ENCODE results near the gene CHST15.

CHST15 gene

DNA sequence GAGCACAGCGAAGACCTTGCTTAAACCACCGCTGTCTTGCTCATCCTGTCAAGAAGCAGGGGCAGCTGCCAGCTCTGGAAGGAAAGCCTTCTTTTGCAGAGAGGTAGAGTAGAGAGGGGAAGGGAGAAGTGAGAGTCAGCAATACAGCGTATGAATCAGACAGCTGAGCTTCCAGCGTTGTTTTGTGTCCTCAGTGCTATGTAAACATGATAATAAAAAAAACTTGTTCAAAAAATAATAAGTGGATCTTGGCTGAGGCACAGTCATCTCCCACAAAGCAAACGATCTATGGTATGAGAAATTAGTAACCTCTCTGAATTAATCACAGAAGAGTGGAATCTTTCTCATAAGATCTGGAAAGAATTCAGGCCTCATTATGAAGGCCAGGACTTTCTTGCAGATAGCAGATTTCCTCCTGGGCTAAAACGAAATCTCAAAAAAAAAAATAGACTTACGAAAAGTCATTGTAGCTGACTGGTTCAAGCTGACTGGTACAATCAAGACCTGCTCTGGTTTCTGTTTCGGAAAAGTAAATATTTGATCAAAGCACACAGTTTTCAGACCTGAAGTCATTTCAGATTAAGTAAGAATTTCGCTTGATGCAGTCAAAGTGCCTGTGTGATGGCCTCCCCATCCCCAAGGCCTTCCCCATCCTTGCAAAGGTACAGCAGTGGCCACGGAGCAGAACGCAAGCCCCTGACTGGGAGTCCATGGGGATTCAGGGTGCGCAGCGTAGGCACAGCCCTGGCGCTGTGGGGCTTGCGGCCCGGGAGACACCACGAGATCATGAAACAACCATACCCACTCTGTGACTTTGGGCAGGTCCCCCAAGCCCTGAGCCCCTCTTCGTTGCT is 29.4 kb downstream of the CHST15 start:
- DNase-seq, result peak; percentile 69

DNA sequence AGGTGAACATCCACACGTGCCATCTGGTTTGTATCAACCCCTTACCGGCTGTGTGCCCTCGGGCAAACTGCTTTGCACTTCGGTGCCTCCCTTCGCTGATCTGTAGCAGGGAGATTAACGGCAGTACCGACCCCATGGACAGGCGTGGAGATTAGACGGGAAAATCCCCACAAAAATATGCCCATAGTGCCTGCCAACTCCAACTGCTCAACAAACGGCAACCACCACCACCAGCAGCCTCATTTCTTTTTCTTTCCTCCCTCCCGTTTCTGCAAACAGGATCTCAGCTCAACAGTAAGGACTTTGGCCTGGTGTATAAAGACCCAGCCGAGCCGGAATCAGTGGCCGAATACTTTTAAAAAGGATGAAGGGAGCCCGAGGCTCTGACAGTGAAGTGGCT is 31.0 kb downstream of the CHST15 start:
- DNase-seq, result no peak

DNA sequence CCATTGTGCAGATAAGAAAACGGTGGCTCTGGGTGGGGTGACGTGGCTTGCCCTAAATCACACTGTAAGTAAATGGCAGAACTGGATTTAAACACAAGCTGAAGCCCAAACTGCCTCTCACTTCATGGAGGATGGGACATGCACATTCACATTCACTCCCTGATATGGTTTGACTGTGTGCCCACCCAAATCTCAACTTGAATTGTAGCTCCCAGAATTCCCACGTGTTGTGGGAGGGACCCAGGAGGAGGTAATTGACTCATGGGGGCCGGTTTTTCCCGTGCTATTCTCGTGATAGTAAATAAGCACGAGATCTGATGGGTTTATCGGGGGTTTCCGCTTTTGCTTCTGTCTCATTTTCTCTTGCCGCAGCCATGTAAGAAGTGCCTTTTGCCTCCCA is 32.4 kb downstream of the CHST15 start:
- DNase-seq, result no peak

DNA sequence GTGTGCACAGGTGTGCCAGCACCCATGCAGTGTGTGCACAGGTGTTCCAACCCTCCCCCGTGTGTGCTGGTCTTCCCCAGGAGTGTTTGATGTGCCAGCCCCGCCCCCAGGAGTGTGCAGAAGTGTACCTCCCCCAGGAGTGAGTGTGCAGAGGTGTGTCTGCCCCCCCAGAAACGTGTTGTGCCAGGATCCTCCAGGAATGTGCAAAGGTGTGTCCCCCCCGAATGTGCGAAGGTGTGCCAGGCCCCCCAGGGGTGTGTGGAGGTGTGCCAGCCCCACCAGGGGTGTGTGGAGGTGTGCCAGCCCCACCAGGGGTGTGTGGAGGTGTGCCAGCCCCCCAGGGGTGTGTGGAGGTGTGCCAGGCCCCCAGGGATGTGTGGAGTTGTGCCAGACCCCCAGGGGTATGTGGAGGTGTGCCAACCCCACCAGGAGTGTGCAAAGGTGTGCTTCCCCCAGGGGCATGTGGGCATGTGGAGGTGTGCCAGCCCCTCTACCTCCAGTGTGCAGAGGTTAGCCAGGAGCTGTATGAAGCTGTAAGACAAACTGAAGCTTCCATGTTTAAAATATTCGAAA is 33.2 kb downstream of the CHST15 start:
- no peak for DNase-seq

DNA sequence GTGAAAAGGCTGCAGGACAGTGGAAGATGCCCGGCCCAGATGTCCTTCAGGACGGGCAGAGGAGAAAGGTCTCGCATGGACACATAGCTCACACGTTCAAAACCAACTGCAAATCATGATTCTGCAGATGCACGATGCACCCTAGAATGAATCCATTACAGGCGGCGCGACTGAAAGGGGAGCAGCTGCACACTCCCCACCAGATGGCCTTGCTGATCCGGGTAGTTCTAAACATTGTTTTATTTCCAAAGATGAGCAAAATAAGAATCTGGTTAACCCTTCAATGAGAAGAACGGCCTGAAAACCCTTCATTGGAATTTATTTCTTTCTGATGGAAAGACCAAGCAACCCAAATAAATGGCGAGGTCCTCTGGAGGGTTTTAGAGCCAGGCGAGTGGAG is 33.8 kb downstream of the CHST15 start:
- no peak for DNase-seq

DNA sequence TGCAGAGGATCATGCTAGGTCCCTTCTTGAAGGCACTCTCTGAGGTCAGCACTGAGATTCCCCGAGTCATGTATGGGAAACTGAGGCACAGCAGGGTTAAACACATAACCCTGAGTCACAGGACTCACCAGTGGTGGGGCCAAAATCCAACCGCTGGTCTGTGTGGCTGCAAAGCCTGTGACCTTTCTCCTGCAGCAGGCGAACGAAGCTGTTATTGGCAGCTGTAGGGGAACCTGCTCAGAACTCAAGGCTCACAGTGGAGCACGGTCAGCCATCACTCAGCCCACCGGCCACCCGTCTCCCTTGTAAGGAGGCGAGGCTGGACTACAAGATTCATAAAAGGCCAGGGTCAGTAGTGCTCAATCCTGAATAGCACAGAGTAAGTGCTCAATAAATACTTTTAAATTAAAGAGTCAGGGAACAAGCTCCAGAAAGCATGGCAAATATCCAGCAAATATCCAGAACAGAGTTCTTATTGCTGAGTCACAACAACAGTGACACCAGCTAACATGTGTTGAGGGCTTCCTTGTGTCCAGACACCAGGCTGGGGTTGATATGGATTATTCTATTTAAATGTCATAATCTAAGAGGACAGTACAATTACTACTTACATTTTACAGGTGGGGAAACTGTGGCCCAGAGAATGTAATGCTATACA is 34.9 kb downstream of the CHST15 start:
- no peak for DNase-seq

DNA sequence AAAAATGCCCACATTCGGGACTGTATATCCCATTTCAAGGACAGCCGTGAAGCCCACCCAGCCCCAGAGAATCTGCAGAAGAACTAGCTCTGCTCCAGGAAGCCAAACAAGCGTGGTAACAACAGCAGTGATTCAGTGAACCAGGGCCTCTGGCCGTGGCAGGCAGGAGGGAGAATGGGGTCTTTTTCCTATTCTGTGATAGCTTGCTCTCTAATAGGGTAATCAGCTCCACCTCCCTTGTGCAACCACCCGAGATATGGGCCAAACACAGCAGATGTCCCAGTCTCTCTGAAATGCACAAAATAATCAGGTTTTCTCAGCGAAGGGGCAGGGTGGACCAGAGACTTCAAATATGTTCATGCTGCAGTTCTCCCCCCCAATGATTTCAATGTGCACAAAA is 35.8 kb downstream of the CHST15 start:
- no peak for DNase-seq

DNA sequence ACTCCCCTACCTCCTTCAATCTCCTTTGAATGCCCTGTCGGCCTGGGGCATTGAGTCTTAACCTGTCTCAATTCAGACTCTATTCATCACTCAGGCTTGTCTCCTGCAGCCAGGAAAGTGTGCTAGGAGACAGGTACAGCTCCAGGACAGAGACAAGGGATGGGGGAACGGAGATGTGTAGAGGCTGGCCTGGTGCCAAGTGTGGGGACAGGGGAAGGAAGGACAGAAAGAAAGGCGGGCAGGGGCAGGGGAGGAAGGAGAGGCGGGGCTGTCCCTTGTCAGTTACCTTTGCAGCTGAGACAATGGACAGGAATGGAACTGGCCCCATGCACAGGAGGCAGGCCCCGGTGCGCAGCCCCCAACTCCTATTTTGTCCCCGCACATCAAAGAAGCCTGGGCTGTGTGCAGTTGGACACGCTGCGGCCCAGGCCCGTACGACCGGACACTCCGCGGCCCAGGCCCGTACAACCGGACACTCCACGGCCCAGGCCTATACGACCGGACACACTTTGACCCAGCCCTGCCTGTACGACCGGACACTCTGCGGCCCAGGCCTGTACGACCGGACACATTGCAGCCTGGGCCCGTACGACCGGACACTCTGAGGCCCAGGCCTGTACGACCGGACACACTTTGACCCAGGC is 36.9 kb downstream of the CHST15 start:
- no peak for DNase-seq

DNA sequence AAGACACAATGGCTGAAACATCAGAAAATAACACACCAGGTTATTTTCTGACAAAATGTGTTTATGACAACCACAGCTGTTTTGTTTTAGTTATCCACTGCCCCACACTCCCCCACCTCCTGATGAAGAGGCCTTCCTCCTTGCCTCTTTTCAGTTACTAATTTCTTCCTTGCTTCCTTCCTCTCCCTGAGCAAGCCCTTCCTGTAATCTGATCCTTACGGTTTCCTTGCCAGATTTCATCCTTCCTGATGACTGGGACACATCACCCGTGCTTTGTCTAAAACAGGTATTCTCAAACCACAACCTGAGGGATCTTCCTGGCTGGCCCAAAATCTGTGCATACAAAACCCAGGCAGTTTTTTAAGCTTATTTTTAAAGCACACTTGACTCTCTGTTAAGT is 39.4 kb downstream of the CHST15 start:
- no peak for DNase-seq

DNA sequence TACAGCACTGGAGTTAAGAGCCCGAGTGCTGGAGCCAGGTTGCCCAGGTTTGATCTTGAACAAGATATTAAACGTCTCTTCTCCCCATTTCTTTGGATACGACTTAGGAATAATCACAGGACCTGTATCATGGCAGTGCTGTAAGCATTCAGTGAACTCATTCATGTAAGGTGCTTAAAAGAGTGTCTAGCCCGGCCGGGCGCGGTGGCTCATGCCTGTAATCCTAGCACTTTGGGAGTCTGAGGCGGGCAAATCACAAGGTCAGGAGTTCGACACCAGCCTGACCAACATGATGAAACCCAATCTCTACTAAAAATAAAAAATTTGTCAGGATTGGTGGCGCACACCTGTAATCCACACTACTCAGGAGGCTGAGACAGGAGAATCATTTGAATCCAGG is 40.8 kb downstream of the CHST15 start:
- DNase-seq, result no peak

DNA sequence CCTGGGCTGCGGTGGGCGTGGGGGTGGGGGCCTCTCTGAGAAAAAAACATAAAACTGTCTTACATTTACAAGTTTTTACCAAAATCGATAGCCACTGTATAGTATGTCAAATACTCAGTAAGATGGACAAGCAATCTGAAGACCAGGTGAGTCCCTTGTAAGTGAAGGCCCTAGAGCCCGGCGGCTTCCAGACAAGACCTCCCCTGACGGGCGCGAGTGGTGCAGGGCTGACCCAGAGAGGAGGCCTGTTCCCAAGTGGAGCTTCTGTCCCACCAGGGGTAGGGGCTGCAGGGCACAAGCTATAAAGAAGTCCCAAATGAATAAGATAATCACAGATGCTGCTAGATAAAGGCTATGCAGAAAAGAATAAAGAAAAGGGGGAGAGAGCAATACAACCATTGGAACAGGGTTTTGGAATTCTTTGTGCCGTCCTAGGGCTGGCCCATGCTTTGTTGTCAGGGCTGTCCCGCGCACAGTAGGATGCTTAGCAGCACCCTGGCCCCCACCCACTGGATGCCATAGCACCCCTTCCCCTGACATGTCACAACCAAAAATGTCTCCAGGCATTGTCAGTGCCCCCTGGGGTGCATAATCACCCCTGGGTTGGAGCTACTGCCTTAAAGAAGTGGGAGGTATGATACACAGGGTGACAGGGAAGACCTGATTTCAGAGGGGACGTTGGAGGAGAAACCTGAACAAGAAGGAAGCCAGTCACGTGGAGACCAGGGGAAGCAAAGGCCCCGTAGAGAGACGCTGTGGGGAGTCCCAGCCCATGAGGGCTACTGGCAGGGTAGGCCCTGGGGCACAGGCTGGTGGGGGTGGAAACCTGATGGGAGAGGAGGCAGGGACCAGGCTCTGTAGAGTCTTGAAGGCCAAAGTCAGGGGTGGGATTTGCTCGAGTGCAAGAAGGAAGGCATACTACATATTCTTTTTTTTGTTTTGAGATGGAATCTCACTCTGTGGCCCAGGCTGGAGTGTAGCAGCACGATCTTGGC is 43.1 kb downstream of the CHST15 start:
- no peak for DNase-seq

DNA sequence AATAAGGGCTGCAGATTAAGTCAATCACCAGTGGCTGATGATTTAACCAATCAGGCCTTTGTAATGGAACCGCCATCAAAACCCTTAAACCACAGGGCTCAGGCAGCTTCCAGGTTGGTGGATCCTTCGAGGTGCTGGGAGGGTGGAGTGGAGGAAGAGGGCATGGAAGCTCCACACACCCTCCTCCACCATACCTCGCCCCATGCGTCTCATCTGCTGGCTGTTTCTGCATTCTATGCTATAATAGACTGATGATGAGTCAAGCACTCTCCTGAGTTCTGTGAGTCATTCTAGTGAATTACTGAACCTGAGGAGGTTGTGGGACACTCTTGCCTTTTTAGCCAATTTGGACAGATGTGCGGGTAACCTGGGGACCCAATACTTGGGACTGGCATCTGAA is 43.9 kb downstream of the CHST15 start:
- DNase-seq, result no peak

DNA sequence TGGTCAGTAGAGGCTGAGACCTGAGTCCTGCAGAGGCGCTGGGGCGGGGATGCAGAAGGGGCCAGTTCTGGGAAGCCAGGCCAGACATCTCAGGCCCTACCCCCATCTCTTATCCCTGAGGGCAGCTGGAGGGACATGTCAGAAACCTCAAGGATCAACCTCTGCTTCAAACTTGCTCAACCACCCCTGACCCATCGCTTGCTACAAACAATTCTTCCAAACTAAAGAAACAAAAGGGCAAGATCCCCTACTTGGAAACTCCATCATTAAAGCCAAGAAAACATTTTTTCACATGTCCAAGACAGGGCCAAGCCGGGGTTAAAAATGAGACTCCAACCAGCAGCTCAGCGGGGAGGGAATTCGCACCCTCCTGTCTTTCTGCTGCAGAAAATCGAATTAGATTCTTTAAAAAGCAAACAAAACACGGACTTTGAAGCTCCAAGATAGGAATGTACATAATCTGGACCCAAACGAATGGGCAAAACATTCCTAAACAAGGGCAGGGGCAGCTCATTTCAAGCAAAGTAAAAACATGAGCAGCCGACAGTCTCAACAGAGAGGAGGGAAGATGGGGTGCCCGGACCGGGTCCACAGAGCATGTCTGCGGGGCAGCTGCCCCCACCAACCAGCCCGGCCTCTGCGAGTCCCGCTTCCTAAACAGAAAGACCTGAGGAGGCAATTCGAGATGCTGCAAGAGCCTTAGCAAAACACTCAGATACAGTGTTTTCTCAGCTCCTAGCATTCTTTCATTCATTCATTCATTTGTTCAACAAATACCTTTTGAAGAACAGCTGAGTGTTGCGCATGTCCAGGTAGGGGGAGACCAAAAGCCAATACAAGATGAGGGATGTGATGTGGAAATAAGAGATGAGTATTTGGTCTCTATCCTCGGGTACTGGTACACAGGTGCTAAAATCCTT is 44.8 kb downstream of the CHST15 start:
- no peak for DNase-seq

DNA sequence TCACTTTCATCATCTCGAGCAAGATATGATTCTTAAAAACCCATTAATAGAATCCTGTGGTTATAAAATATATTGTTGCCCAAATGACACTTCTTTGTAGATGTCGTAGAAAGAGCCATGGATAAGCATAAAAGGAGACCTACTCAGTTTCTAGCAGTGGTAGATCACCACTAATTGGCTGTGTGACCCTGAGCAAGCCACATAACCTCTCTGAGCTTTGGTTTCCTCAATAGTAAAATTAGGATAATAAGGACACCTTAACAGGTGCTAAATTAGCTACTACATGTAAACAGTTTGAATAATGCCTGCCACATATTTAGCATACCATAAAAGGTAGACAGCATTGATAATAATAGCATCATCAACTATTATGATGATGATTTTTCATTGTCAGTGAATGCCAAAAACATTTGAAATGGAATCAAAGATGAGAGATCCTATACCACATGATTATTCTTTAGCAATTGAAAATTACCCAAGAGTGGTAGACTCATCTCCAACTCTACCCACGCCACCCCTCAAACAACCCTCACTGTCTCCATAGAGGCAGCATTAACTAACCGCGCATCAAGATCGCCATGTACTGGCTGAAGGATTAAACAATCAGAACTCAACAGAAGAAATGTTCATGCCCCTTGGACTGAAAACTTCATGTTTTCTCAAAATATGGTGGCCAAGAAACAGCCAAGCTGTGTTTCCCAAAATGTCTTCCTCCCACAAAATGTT is 45.8 kb downstream of the CHST15 start:
- DNase-seq, result no peak

DNA sequence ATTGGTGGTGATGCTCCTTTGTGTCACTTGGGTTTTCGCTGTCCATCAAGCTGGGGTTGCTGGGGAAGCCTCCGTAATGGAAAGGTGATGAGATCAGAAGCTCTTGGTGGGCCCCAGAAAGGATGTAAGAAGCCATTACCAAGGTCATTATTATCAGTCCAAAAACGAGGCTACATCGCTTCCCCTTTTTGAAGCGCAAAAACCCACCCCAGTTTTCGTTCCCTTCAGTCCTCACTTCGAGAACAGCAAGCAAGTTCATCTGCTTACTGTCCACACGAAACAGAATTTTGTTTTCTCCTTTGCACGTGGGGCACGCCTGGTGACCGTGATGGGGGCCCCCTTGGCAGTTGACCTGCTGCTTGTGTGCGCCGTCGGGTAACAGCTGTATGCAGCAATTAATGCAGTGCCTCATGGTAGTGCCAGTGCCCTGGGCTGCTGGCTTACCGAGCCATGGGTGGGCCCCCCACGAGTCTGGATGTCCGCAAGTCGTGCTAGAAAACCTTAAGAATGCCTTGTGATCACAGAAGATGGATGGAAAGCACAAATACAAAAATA is 47.5 kb downstream of the CHST15 start:
- no peak for DNase-seq

DNA sequence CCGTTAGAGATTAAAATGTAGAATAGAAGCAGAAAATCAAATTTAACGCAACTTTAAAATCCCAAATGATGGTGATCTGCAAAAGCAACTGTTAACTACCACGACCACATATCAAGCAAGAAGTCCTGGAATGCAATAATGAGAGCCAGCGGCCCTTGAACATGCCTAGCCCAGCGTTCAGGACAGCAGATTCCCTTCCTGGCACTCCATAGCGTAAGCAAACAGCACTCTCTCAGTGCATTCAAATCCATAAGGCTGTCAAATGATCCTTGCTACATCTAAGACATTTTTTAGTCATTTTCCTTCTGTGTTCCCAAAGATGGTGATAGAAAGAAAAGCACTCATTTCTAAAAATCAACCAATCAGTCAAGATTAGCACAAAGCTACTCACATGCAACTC is 48.1 kb downstream of the CHST15 start:
- DNase-seq, result no peak

DNA sequence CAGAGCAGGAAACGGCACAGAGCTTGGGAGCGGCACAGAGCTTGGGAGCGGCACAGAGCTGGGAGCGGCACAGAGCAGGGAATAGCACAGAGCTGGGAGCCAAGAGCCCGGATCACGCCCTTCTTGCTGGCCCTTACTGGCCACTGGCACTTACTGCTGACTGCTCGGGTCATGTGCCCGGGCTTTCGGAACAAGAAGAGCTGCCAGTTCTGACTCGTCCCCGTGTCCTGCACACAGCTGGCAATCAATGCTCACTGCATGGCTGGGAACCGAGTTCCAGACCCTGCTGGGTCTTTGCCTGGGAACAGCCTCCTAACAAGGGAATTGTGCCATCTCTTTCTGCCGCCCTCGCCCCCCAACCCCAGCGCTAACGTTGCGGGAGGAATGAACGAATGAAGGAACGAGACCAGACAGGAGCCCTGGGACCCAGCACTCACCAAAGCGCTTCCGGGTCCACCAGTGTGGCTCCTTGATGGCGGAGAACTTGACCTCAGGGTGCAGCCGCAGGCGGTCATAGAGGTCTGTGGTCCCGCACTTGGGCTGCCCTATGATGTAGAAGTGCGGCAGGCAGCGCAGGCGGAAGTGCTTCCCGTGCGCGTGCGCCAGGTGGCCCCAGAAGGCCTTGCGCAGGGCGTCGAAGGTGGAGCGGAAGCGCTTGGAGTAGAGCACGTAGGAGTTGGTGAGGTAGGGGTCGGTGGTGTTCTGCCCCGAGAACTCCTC is 49.1 kb downstream of the CHST15 start:
- no peak for DNase-seq

DNA sequence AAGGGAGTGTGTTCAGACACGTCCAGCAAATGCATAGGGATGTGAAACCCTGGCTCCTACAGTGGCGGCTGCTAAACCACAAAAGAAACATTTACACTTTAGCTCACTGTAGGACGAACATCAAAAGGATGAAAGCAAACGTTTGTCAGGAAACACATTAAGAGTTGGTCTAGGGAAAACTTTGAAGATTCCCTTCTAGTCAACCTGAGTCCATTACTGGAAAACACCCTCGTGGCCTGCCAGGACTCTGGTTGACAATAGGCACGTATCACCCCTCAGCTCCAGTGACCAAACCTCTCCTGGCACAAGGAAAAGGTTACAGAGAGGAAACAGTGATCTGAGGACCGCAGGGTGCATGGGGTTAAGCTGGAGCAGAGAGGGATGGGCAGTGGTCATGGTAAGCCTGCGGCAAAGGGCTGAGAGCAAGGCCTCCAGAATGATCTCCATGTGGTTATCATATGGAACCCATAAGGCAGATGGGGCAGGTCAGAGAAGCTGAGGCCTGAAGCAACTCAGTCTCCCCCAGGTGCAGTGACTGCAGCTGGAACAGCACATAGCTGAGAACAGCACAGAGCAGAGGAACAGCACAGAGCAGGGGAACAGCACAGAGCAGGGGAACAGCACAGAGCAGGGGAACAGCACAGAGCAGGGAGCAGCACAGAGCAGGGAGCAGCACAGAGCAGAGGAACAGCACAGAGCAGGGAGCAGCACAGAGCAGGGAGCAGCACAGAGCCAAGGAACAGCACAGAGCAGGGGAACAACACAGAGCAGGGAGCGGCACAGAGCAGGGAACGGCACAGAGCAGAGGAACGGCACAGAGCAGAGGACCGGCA is 49.9 kb downstream of the CHST15 start:
- no peak for DNase-seq
